Activated naive CD4-positive, alpha-beta T cell treated with anti-CD3 and anti-CD28 coated beads, Interleukin-2, amount 10 ng/mL, durations not matched to agents 7 days and 5 days (primary cell): Measurements from ENCODE around the gene CYP4F3.
"Not testable (repeated sequence)": the region's sequence is repeated elsewhere in the genome, so short reads cannot be mapped to it uniquely, and the experiment has no call there.

ENCODE experiments used
- CTCF ChIA-PET: fragments of 350-600 bp; sonication (Branson Sonifier 250); formaldehyde crosslinking; loops from one replicate; lab custom pipeline; 2021; ENCODE audit warnings: antibody characterized with exemption; lab: Charles Lee
- DNase-seq: peaks from one replicate; pipeline ENCODE4 v3.0.0-alpha.2; 2020
- H3K27ac Mint-ChIP-seq: one replicate; pipeline ENCODE4 v1.8.0; 2021; ENCODE audit warnings: mild to moderate bottlenecking, moderate library complexity, mixed read lengths
- H3K27me3 Mint-ChIP-seq: one replicate; pipeline ENCODE4 v1.8.0; 2021; ENCODE audit warnings: mild to moderate bottlenecking, mixed read lengths
- H3K36me3 Mint-ChIP-seq: one replicate; pipeline ENCODE4 v1.8.0; 2021; ENCODE audit warnings: mixed read lengths
- H3K4me1 Mint-ChIP-seq: one replicate; pipeline ENCODE4 v1.8.0; 2021; ENCODE audit warnings: mixed read lengths
- H3K4me3 Mint-ChIP-seq: one replicate; pipeline ENCODE4 v1.8.0; 2021; ENCODE audit warnings: mild to moderate bottlenecking, moderate library complexity, mixed read lengths
- H3K9me3 Mint-ChIP-seq: one replicate; pipeline ENCODE4 v1.8.0; 2021; ENCODE audit warnings: mixed read lengths

CYP4F3 gene, protein sequence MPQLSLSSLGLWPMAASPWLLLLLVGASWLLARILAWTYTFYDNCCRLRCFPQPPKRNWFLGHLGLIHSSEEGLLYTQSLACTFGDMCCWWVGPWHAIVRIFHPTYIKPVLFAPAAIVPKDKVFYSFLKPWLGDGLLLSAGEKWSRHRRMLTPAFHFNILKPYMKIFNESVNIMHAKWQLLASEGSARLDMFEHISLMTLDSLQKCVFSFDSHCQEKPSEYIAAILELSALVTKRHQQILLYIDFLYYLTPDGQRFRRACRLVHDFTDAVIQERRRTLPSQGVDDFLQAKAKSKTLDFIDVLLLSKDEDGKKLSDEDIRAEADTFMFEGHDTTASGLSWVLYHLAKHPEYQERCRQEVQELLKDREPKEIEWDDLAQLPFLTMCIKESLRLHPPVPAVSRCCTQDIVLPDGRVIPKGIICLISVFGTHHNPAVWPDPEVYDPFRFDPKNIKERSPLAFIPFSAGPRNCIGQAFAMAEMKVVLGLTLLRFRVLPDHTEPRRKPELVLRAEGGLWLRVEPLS

DNA sequence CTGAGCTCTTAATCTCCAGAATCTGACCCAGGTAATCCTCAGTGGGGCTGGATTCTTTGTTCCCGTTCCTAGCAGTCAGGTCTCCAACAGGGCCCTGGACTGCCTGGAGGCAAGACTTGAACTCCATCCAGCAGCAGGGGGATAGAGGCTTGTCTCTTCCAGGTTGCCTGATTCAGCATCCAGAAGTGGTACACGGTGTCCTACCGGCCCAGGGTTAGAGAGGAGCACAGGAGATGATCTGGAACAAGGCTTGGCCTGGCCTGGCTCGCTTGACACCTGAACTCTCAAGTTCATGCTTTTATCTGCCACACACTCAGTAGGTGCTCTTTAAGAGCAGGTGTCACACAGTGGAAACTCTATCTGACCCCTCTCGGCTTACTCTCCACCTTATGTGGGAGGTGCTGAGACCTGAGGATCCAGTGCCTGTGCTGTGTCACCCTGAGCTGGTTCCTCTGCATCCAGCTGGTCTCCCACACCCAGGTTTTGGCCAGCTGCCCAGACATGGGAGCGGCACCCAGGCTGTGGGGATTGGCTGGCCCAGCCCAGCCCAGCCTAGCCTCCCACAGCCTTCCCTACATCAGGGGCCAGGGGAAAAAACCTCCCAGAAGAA is at the start of gene CYP4F3:
Gene CYP4F3, plus strand, starts transcription at position 604 of the 610 bp plus-strand sequence. CDS start 519 bp downstream, outside the sequence.
- peaks cover 12% of the 10 kb centered on the region for H3K27me3 Mint-ChIP-seq
- no peak for DNase-seq
- no peaks in the 10 kb centered on the region for H3K36me3 Mint-ChIP-seq

DNA sequence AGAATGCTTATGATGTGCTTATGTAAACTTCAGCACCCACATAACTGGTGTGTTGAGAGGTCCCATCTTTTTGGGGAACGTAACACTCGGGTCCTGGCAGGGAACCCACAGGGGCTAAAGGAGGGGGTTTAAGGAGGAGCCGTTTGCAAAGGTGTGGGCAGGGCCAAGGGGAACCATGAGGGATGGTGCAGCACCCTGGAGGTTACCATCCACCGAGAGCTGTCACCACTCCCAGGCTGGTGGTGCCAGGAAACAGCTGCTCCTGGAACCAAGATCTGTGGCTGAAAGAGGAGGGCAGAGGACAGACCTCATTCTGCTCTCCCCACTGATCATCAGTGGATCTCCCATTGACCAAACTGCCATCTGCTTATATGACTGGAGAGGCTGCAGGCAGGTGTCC is 48.9 kb upstream of the CYP4F3 start:
- H3K27ac Mint-ChIP-seq = no peak overlapping the region
- no peaks in the 10 kb centered on the region for H3K36me3 Mint-ChIP-seq
- H3K9me3 Mint-ChIP-seq = peaks cover 6% of the 10 kb centered on the region
- CTCF ChIA-PET = no interaction called here
- DNase-seq = no peak
- H3K27me3 Mint-ChIP-seq = peaks cover 28% of the 10 kb centered on the region
- H3K4me1 Mint-ChIP-seq = no peaks in the 10 kb centered on the region
- no peak overlapping the region for H3K4me3 Mint-ChIP-seq

More for the DNA sequence above, at the start of gene CYP4F3:
- CTCF ChIA-PET = no interaction called here
- no peak within 1 kb of the TSS for H3K4me3 Mint-ChIP-seq
- no peaks in the 10 kb centered on the region for H3K4me1 Mint-ChIP-seq
- no peaks in the 10 kb centered on the region for H3K9me3 Mint-ChIP-seq
- no peak within 1 kb of the TSS for H3K27ac Mint-ChIP-seq

DNA sequence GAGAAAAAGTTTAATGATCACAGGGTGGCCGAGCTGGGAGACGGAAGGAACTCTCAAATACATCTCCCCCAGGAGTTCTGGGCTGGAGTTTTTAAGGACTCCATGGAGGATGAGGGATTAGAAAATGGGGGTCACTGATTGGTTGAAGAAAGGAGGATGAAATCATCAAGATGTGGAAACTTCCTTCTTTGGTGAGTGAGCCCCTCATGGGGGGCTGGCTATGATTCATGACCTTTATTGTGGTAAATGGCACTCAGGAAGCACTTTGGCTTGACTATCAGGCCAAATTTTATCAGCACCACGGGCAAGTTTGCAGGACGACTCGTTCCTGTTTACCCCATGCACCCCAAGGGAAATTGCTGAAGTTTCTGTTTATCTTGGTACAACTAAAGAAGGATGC is 48.2 kb upstream of the CYP4F3 start:
- H3K27ac Mint-ChIP-seq, CTCF ChIA-PET, H3K9me3 Mint-ChIP-seq, H3K4me1 Mint-ChIP-seq, H3K36me3 Mint-ChIP-seq, H3K4me3 Mint-ChIP-seq, DNase-seq: not testable (repeated sequence)
- peaks cover 27% of the 10 kb centered on the region for H3K27me3 Mint-ChIP-seq

DNA sequence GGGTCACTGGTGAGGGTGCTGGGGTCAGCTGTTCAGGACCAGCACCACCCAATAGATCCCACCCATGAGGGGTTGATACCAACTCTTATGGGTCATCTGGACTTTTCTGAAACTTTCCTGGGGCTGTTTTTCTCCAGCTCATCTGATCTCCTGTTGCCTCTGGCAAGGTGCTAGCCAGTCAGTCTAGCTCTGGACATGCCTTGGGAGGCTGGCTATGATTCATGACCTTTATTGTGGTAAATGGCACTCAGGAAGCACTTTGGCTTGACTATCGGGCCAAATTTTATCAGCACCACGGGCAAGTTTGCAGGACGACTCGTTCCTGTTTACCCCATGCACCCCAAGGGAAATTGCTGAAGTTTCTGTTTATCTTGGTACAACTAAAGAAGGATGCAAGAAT is 46.9 kb upstream of the CYP4F3 start:
- DNase-seq, H3K36me3 Mint-ChIP-seq, H3K4me1 Mint-ChIP-seq, H3K4me3 Mint-ChIP-seq, CTCF ChIA-PET, H3K27ac Mint-ChIP-seq, H3K9me3 Mint-ChIP-seq: not testable (repeated sequence)
- H3K27me3 Mint-ChIP-seq = peaks cover 24% of the 10 kb centered on the region

DNA sequence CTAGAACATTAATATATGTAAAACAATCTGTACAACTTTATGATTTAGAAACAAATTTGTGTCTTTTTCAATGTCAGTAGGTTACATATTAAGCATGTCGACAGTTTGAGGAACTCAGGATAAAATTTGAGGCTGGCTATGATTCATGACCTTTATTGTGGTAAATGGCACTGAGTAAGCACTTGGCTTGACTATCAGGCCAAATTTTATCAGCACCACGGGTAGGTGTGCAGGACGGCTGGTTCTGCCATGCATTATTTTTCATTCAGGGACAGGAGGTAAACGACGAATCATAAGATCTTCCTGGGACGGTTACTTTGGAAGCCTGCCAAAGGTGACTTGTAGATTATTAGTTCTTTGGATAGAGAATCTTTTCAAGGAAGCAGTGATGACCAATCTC is 45.6 kb upstream of the CYP4F3 start:
- CTCF ChIA-PET = no interaction called here
- no peaks in the 10 kb centered on the region for H3K36me3 Mint-ChIP-seq
- no peak overlapping the region for H3K27ac Mint-ChIP-seq
- H3K27me3 Mint-ChIP-seq = peaks cover 24% of the 10 kb centered on the region
- H3K4me1 Mint-ChIP-seq = no peaks in the 10 kb centered on the region
- no peak overlapping the region for H3K4me3 Mint-ChIP-seq
- DNase-seq = no peak
- H3K9me3 Mint-ChIP-seq = peaks cover 6% of the 10 kb centered on the region

DNA sequence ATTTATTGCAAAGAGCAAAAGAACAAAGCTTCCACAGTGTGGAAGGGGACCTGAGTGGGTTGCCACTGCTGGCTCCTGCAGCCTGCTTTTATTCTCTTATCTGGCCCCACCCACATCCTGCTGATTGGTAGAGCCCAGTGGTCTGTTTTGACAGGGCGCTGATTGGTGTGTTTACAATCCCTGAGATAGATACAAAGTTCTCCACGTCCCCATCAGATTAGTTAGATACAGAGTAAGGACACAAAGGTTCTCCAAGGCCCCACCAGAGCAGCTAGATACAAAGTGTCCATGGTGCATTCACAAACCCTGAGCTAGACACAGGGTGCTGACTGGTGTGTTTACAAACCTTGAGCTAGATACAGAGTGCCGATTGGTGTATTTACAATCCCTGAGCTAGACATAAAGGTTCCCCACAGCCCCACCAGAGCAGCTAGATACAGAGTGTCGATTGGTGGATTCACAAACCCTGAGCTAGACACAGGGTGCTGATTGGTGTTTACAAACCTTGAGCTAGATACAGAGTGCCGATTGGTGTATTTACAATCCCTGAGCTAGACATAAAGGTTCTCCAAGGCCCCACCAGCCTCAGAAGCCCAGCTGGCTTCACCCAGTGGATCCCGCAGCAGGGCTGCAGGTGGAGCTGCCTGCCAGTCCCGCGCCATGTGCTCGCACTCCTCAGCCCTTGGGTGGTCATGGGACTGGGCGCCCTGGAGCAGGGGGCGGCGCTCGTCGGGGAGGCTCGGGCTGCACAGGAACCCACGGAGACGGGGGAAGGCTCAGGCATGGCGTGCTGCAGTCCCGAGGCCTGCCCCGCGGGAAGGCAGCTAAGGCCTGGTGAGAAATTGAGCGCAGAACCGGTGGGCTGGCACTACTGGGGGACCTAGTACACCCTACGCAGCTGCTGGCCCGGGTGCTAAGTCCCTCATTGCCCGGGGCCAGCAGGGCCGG is 32.4 kb upstream of the CYP4F3 start:
- H3K4me1 Mint-ChIP-seq, H3K9me3 Mint-ChIP-seq, DNase-seq, H3K4me3 Mint-ChIP-seq, H3K27ac Mint-ChIP-seq, H3K27me3 Mint-ChIP-seq, CTCF ChIA-PET, H3K36me3 Mint-ChIP-seq: not testable (repeated sequence)

DNA sequence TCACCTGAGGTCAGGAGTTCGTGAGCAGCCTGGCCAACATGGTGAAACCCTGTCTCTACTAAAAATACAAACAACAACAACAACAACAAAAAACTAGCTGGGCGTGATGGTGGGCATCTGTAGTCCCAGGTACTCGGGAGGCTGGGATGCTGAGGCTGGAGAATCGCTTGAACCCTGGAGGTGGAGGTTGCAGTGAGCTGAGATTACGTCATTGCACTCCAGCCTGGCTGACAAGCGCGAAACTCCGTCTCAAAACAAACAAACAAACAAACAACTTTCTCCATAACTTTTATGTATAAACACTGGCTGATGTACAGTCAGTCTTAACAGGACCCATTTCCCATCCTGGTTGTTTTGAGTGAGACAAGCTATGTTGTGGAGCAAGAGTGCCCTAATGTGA is 31.4 kb upstream of the CYP4F3 start:
- CTCF ChIA-PET = no interaction called here
- no peaks in the 10 kb centered on the region for H3K4me1 Mint-ChIP-seq

DNA sequence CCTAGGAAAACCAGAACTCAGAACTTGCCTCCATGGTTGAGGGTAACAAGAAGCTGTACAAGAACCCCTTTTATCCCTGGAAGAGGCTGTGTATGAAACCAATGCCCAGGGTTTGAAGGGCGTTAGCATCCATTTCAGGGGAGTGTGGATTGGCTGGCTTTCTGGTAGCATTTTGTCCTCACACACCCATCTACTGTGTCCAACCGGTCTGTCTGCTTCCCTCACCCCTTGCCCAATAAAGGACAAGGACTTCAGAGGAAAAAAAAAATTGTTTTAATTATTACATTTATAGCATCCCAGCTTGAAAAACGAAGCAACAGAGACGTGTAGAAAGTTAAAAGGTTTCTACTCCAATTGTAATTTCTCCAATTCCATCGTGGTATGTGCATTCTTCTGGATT is 28.4 kb upstream of the CYP4F3 start:
- Mint-ChIP-seq H3K9me3 (no peaks in the 10 kb centered on the region), H3K4me1 (no peaks in the 10 kb centered on the region), H3K27ac (no peak overlapping the region), H3K27me3 (peaks cover 16% of the 10 kb centered on the region), H3K4me3 (no peak overlapping the region), H3K36me3 (no peaks in the 10 kb centered on the region)
- DNase-seq = no peak
- CTCF ChIA-PET = no interaction called here

More for the DNA sequence above, 31.4 kb upstream of the CYP4F3 start:
- Mint-ChIP-seq H3K9me3 (no peaks in the 10 kb centered on the region), H3K4me3 (no peak overlapping the region), H3K27ac (no peak overlapping the region), H3K36me3 (no peaks in the 10 kb centered on the region), H3K27me3 (no peaks in the 10 kb centered on the region)
- no peak for DNase-seq

DNA sequence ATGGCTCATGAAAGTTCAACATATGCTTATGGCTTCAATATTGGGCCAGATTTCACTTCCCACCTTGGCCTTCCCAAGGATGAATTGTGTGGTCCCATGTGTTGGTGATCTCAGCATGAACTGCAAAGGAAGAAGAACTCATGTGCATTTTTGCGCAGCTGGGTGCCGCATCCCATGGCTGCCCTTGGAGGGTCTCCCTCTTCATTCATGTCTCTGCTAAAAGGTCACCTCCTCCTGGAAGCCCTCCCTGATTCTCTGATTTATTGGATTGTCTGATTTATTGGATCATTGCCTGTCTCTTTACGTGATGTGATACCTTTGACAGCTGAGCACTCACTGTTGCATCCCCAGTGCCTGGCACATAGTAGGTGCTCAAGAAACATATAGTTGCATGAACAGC is 27.4 kb upstream of the CYP4F3 start:
- Mint-ChIP-seq H3K4me1 (no peaks in the 10 kb centered on the region), H3K36me3 (no peaks in the 10 kb centered on the region), H3K27ac (no peak overlapping the region), H3K27me3 (peaks cover 19% of the 10 kb centered on the region), H3K9me3 (no peaks in the 10 kb centered on the region), H3K4me3 (no peak overlapping the region)
- CTCF ChIA-PET = no interaction called here
- no peak for DNase-seq

DNA sequence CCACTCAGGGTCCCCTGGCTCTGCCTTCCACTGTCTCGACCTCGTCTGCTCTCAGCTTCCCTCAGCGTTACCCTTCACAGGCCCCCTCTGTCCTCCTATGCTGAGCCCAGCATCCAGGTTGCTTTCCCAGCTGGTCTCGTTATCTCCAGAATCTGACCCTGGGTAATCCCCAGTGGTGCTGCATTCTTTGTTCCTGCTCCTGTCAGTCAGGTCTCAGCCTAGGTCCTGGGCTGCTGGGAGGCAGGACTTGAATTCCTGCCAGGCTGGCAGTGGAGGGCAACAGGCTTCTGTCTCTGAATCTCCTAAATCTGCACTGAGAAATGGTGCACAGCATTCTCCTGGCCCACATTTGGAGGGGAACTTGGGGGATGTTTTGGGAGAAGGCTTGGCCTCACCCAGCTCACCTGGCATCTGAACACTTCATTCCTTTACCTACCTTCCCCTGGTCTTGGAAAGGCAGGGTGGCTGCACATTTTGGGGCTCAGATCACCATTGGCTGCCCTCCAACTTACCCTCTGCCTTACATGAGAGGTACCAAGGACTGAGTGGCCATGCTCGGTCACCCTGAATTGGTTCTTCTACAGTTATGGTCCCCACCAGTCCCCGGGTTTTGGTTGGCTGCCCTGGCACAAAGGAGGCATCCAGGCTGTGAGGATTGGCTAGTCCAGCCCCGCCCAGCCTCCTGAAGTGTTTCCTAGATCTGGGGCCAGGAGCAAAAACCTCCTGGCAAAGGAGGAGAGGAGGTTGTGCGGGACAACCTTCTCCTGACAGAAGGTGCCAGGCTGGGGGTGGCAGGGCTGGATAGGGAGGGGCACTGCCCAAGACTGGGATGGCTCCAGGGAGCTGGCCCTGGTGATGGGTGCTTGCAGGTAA is 26.0 kb upstream of the CYP4F3 start, which contains the start of gene CYP4F8:
Gene CYP4F8, plus strand, starts transcription at position 712 of the 873 bp plus-strand sequence. CDS start 399 bp downstream, outside the sequence.
- H3K27ac Mint-ChIP-seq = no peak within 1 kb of the TSS
- CTCF ChIA-PET = no interaction called here
- no peak for DNase-seq
- H3K9me3 Mint-ChIP-seq = no peaks in the 10 kb centered on the region
- H3K4me1 Mint-ChIP-seq = no peaks in the 10 kb centered on the region
- no peak within 1 kb of the TSS for H3K4me3 Mint-ChIP-seq
- no peaks in the 10 kb centered on the region for H3K36me3 Mint-ChIP-seq
- H3K27me3 Mint-ChIP-seq = peaks cover 19% of the 10 kb centered on the region

DNA sequence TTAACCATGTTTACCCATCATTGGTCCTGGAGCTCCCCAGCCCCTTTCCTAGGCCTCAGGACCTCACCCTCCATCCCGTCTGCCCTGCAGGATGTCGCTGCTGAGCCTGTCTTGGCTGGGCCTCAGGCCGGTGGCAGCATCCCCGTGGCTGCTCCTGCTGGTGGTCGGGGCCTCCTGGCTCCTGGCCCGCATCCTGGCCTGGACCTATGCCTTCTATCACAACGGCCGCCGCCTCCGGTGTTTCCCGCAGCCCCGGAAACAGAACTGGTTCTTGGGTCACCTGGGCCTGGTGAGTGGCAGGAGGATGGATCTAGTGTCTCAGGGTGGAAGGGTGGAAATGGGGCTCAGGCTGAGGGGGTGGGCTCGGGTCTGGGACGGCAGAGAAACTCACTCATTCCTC is 25.2 kb upstream of the CYP4F3 start:
- CTCF ChIA-PET = no interaction called here
- Mint-ChIP-seq H3K9me3 (no peaks in the 10 kb centered on the region), H3K27me3 (peaks cover 19% of the 10 kb centered on the region), H3K4me1 (no peaks in the 10 kb centered on the region), H3K36me3 (no peaks in the 10 kb centered on the region), H3K4me3 (no peak overlapping the region), H3K27ac (no peak overlapping the region)
- no peak for DNase-seq

DNA sequence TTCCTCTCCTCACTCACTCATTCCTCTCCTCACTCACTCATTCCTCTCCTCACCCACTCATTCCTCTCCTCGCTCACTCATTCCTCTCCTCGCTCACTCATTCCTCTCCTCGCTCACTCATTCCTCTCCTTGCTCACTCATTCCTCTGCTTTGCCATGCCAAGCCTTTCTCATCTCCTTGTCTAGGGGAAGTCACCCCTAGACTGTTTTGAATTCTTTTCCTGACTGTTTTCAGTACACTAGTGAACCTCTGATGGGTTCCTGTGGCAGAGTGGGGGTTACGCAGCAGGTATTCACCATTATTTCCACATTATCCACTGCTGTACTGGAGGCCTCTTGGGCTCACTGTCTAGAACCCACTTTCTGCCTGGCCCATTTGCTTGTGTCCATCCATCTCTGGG is 24.5 kb upstream of the CYP4F3 start:
- Mint-ChIP-seq H3K4me1 (no peaks in the 10 kb centered on the region), H3K36me3 (no peaks in the 10 kb centered on the region), H3K4me3 (no peak overlapping the region), H3K9me3 (no peaks in the 10 kb centered on the region), H3K27ac (no peak overlapping the region), H3K27me3 (peaks cover 19% of the 10 kb centered on the region)
- CTCF ChIA-PET = no interaction called here
- DNase-seq = no peak

DNA sequence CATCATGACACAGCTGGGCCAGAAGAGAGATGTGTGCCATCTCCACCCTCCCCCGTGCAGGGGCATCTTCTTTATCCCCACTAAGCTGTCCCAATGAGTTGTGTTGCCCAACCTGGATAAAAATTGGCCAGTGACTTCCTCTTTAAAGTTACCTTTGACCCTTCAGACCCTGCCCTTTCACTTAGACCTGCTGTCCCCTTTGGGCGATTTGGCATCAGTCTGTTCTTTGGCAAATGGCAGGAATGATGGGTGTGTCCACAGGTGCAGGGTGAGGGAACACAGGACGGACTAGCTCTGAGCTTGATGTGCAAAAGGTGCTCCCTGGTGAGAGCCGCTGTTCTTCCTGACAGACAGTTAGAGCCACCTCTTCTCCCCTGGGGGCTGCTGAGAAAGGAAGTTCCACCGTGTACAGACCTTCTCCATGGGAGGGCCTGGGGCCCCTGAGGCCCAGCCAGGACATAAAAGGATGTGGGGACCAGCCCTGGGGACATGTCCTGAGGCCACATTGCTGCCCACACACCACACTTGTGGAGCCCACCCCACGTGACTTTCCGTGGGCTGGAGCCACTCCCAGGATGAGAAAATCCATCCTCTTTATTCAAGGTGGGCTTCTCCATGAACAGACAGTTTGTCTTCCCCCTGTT is 23.9 kb upstream of the CYP4F3 start:
- H3K36me3 Mint-ChIP-seq = no peaks in the 10 kb centered on the region
- H3K27ac Mint-ChIP-seq = no peak overlapping the region
- no peaks in the 10 kb centered on the region for H3K9me3 Mint-ChIP-seq
- CTCF ChIA-PET = no interaction called here
- peaks cover 19% of the 10 kb centered on the region for H3K27me3 Mint-ChIP-seq
- no peak for DNase-seq
- no peaks in the 10 kb centered on the region for H3K4me1 Mint-ChIP-seq
- H3K4me3 Mint-ChIP-seq = no peak overlapping the region
